VCaP (cell line): ENCODE data around the gene PPM1M.

Experiments
- H3K27ac ChIP-seq: fragments of 450-650 bp; 2 replicates; pipeline ENCODE4 v1.5.1; 2017
- TF ChIP-seq, protein P1 (sequence below): fragments of 450-650 bp; conservative IDR thresholded peaks from 2 replicates; pipeline ENCODE4 v1.5.1; 2017; ENCODE audit warnings: mild to moderate bottlenecking, moderate library complexity

The PPM1M gene

DNA sequence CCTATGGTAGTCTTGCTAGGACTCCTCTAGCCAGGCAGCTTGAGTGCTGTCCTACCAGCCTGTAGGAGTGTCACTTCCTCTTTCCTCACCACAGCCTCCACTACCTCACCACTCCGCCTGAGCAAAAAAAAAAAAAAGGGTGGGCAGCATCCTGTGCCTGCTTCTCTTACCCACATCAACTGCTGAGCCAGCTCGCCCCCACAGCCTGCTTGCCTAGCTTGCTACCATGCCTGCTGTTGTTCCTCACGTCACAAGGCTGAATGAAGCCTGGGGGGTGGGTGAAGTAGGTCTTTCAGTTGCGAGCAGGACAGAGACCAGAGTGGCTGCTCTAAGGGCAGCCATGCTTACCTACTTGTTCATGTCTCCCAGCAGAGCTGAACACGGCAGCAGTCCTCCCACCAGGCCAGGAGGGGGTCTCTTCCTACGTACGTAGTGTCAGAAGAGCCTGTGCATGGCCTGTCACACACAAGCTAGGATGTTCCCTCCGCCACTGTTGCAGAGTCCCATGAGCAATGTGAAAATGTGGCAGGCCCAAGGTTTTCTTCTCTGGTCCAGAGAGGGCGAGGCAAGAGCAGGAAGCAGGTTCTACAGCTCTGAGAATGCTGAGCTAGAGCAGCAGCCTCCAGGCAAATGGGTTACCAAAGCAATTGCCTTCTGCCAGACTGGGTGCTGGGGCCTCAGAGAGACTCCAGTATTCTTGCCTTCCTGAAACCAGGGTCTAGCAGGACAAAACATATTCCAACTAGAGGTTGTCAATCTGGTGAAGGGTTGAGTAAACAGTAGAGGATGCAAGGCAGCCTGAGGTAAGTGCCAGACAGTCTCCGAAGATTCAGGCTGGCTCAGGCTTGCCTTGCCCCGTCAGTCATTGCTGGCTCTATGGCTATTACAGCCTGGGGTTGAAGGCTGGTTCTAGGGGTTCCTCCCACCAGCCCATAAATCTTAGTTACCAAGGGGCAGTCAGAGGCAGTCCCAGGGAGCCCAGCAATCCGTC lies 8.1 kb downstream of the PPM1M start:
- TF ChIP-seq, protein P1, sequence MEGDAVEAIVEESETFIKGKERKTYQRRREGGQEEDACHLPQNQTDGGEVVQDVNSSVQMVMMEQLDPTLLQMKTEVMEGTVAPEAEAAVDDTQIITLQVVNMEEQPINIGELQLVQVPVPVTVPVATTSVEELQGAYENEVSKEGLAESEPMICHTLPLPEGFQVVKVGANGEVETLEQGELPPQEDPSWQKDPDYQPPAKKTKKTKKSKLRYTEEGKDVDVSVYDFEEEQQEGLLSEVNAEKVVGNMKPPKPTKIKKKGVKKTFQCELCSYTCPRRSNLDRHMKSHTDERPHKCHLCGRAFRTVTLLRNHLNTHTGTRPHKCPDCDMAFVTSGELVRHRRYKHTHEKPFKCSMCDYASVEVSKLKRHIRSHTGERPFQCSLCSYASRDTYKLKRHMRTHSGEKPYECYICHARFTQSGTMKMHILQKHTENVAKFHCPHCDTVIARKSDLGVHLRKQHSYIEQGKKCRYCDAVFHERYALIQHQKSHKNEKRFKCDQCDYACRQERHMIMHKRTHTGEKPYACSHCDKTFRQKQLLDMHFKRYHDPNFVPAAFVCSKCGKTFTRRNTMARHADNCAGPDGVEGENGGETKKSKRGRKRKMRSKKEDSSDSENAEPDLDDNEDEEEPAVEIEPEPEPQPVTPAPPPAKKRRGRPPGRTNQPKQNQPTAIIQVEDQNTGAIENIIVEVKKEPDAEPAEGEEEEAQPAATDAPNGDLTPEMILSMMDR = no peak
- no peak overlapping the region for H3K27ac ChIP-seq

DNA sequence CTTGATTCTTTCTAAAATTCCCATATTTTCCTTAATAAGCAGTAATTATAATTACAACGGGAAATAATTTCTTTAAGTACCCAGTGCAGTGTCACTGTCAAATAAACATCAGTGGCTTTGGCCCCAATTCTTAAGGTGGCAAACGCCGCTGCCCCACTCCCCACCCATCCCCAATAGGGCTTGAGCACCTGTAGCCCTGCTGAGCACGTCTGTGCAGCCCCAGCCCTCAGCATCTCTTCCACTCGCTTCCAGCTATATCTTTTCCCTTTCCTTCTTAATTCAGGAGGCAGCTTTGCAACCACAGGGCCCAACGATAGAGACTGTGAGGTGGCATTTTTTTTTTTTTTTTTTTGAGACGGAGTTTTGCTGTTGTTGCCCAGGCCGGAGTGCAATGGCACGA lies 9.0 kb downstream of the PPM1M start:
- TF ChIP-seq, protein P1 = no peak

DNA sequence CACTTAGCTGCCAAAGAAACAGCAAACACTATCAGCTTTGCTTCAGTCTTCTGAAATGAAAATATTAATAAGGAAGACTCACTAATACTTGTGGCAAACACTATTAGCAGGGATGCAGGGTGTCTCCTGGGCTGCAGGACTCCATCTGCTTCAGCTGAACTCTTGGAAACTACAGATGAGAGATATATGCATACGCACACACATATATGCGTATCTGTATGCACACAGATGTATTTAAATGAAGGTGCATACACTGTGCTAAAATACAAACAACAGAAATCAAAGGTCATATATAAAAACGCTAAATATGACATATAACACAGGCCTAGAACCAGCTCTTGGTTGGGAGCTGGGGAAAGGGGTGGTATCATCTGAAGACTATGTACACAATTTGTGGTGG lies 10.6 kb downstream of the PPM1M start:
- TF ChIP-seq, protein P1 = no peak
- no peak overlapping the region for H3K27ac ChIP-seq

More for the DNA sequence above, 9.0 kb downstream of the PPM1M start:
- no peak overlapping the region for H3K27ac ChIP-seq

DNA sequence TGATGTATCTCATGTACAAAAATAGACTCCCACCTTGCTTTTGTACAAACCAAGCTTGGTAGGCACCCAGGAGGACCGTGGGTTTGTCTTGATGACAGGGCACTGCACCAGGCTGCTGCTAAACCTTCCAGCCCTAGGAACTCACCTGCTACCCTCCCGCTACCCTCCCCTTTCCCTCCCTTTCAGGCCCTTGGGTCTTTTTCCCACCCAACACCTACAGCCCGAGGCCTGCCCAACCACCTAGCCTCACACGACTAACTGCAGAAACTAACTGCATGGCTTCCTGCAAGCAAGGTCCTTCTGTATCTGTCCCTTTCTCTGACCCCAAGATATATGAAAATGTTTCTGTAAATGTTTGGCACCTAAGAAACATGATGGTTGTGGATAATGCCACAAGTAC lies 11.1 kb downstream of the PPM1M start:
- TF ChIP-seq, protein P1 = no peak

DNA sequence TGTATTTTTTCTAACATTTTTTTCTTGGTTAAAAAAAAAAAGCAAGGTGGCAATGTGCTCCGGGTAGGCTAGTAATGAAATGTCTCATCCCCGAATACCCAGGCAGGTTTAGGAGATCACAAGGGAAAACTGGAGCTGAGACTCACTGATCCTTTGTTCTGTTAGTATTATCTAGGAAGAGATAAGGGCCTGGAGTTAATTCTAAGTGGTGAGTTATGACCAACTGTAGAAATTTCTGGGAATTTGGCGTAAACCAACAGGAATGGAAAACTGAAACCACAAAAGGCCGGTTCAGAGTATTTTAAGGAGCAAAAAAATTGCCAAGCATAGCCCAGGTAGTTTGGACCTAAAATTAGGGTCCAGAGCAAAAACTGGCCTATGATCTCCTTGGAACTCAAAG lies 12.4 kb downstream of the PPM1M start:
- no peak overlapping the region for H3K27ac ChIP-seq
- TF ChIP-seq, protein P1 = no peak

More for the DNA sequence above, 11.1 kb downstream of the PPM1M start:
- H3K27ac ChIP-seq = no peak overlapping the region

DNA sequence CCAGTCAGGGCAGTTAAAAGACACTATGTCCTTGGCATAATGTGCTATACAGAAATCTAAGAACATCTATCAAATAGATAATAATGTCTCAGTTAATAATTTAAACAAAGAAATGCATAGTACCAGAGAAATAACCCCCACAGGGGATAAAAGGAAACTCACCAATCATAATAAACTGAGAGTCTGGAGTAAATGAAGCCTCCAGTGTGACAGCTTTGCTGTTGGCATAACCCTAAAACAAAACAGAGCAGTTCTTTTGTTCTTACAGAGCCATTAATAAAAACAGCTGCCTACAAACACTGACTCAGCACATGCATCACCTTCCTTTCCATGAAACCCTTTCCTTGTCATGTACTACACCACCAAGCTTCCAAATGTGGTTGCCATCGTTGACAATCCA lies 13.5 kb downstream of the PPM1M start:
- H3K27ac ChIP-seq = no peak overlapping the region
- TF ChIP-seq, protein P1 = no peak

DNA sequence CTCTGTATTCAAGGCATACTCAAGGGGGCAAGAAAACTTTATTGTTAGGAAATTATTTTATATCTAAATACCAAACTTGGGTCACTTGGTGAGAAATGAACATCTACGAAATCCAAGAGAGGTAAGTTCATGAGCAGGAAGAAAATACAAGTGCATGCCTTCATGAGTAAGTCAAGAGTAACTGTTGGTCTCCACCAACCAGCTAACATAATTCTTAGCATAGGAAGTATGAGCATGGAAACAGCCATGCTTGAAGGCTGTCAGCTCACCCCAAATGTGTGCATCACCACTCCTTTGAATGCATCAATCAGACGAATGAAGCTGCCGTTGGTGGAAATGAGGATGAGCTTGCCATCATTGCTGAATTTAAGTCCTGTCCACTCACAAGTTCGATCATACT lies 13.9 kb downstream of the PPM1M start:
- TF ChIP-seq, protein P1 = no peak
- no peak overlapping the region for H3K27ac ChIP-seq
